HepG2 (cell line): ENCODE data around the gene LRP10. TPM values are rescaled to one million over a fixed set of nuclear protein-coding genes. Genes with fewer than 3 reads are reported as not detected.

ENCODE experiments used
- AGO1 ChIP-seq: fragments of 200-400 bp; formaldehyde crosslinking; IDR thresholded peaks from 2 replicates; pipeline ENCODE4 v1.6.1; 2017; ENCODE audit warnings: mild to moderate bottlenecking, low read depth, low read length, moderate library complexity; ENCODE audit not compliant: poor library complexity, severe bottlenecking
- CREB1 ChIP-seq, 2 experiments: fragments of 450-650 bp in 1 of 2; IDR thresholded peaks; 2 replicates each; pipeline ENCODE4 v1.6.1; 2016 to 2017; ENCODE audit warnings: control low read depth in 1 of 2, mild to moderate bottlenecking in 1 of 2, missing compliant biosample characterization in 1 of 2, missing genetic modification characterization in 1 of 2
- FIP1L1 ChIP-seq: fragments of 200-400 bp; formaldehyde crosslinking; IDR thresholded peaks from 2 replicates; pipeline ENCODE4 v1.6.1; 2018; ENCODE audit warnings: low read depth, mild to moderate bottlenecking, low read length, moderate library complexity, borderline replicate concordance; ENCODE audit not compliant: insufficient read depth
- KAT2B ChIP-seq: fragments of 150-350 bp; IDR thresholded peaks from 2 replicates; pipeline ENCODE4 v1.6.1; 2014; ENCODE audit warnings: low read depth, low read length, borderline replicate concordance
- MED13 ChIP-seq: sonication (generic); formaldehyde crosslinking; IDR thresholded peaks from 2 replicates; pipeline ENCODE4 v1.5.0; 2020; ENCODE audit warnings: missing genetic modification reagents
- MIER2 ChIP-seq: IDR thresholded peaks from 2 replicates; pipeline ENCODE4 v1.6.1; 2016; ENCODE audit warnings: missing biosample characterization, missing genetic modification reagents
- NFKBIZ ChIP-seq: IDR thresholded peaks from 2 replicates; pipeline ENCODE4 v1.6.1; 2018; ENCODE audit warnings: missing genetic modification reagents, missing compliant biosample characterization
- NPAS2 ChIP-seq: sonication (generic); formaldehyde crosslinking; IDR thresholded peaks from 2 replicates; pipeline ENCODE4 v1.8.0; 2022; ENCODE audit warnings: mild to moderate bottlenecking, missing genetic modification reagents, borderline replicate concordance
- SAFB2 ChIP-seq: sonication (generic); formaldehyde crosslinking; IDR thresholded peaks from 2 replicates; pipeline ENCODE4 v1.5.1; 2020; ENCODE audit warnings: missing genetic modification reagents, low read depth, mild to moderate bottlenecking, borderline replicate concordance
- U2AF2 ChIP-seq: fragments of 200-400 bp; formaldehyde crosslinking; IDR thresholded peaks from 2 replicates; pipeline ENCODE4 v1.6.1; 2017; ENCODE audit warnings: low read depth, mild to moderate bottlenecking, low read length
- ZFP91 ChIP-seq: sonication (generic); formaldehyde crosslinking; IDR thresholded peaks from 2 replicates; pipeline ENCODE4 v1.9.0; 2022; ENCODE audit warnings: missing genetic modification reagents, mild to moderate bottlenecking, borderline replicate concordance
- ZNF138 ChIP-seq: sonication (generic); formaldehyde crosslinking; IDR thresholded peaks from 2 replicates; pipeline ENCODE4 v1.5.0; 2020; ENCODE audit warnings: mild to moderate bottlenecking, low read depth, missing genetic modification reagents
- ZNF563 ChIP-seq: sonication (generic); formaldehyde crosslinking; IDR thresholded peaks from 2 replicates; pipeline ENCODE4 v1.8.0; 2022; ENCODE audit warnings: mild to moderate bottlenecking, moderate library complexity, missing genetic modification reagents
- ZNF652 ChIP-seq: IDR thresholded peaks from 2 replicates; pipeline ENCODE4 v1.6.1; 2016; ENCODE audit warnings: low read depth, borderline replicate concordance
- ZNF672 ChIP-seq: sonication (generic); formaldehyde crosslinking; IDR thresholded peaks from 2 replicates; pipeline ENCODE4 v1.8.1; 2022; ENCODE audit warnings: missing genetic modification reagents
- ZNF773 ChIP-seq: sonication (generic); formaldehyde crosslinking; IDR thresholded peaks from 2 replicates; pipeline ENCODE4 v1.4.0; 2020; ENCODE audit warnings: missing genetic modification reagents, borderline replicate concordance
- ZNF883 ChIP-seq: sonication (generic); formaldehyde crosslinking; IDR thresholded peaks from 2 replicates; pipeline ENCODE4 v1.5.1; 2020; ENCODE audit warnings: mild to moderate bottlenecking, missing genetic modification reagents; ENCODE audit errors: not compliant biosample characterization
- polyA plus RNA-seq, 8 experiments: library from polyadenylated mRNA; depleted of rRNA in 3 of 8; stranded (reverse) in 7 of 8; unstranded in 1 of 8; fragments of >200 nt; fragmentation: Illumina TruSeq in 4 of 8; extraction: Trizol in 4 of 8; gene quantifications; 2 replicates each; pipeline versions ENCODE4 v1.2.1 to v1.2.3, GENCODE V29; 2011 to 2016; ENCODE audit warnings: low read depth in 4 of 8, missing spikeins in 1 of 8, mixed read lengths in 1 of 8; ENCODE audit not compliant: insufficient read depth in 1 of 8
- total RNA-seq, 5 experiments: library from RNA; depleted of rRNA; stranded (reverse); fragments of >200 nt; fragmentation: Illumina TruSeq; extraction: Trizol; gene quantifications; 2 replicates each; pipeline ENCODE4 v1.2.3, GENCODE V29; 2016; ENCODE audit warnings: low read depth in 1 of 5
- TF ChIP-seq, protein P1 (sequence below): sonication (generic); formaldehyde crosslinking; IDR thresholded peaks from 2 replicates; pipeline ENCODE4 v1.4.0; 2020; ENCODE audit warnings: missing genetic modification reagents
- TF ChIP-seq, protein P2 (sequence below): sonication (generic); formaldehyde crosslinking; IDR thresholded peaks from 2 replicates; pipeline ENCODE4 v1.4.0; 2020; ENCODE audit warnings: missing genetic modification reagents, borderline replicate concordance

The LRP10 gene
- total and polyA plus RNA-seq, 2 of the 13 experiments (the other 11 are each of a cell fraction or from before 2014, with no cell fraction given), result 16.9 to 45.2 TPM

- TF ChIP-seq, protein P1, sequence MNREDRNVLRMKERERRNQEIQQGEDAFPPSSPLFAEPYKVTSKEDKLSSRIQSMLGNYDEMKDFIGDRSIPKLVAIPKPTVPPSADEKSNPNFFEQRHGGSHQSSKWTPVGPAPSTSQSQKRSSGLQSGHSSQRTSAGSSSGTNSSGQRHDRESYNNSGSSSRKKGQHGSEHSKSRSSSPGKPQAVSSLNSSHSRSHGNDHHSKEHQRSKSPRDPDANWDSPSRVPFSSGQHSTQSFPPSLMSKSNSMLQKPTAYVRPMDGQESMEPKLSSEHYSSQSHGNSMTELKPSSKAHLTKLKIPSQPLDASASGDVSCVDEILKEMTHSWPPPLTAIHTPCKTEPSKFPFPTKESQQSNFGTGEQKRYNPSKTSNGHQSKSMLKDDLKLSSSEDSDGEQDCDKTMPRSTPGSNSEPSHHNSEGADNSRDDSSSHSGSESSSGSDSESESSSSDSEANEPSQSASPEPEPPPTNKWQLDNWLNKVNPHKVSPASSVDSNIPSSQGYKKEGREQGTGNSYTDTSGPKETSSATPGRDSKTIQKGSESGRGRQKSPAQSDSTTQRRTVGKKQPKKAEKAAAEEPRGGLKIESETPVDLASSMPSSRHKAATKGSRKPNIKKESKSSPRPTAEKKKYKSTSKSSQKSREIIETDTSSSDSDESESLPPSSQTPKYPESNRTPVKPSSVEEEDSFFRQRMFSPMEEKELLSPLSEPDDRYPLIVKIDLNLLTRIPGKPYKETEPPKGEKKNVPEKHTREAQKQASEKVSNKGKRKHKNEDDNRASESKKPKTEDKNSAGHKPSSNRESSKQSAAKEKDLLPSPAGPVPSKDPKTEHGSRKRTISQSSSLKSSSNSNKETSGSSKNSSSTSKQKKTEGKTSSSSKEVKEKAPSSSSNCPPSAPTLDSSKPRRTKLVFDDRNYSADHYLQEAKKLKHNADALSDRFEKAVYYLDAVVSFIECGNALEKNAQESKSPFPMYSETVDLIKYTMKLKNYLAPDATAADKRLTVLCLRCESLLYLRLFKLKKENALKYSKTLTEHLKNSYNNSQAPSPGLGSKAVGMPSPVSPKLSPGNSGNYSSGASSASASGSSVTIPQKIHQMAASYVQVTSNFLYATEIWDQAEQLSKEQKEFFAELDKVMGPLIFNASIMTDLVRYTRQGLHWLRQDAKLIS (CRISPR knock-in tag), result no peak
- TF ChIP-seq U2AF2 (no peak), CREB1 (IDR thresholded peaks at IDR 0.05) (no peak), CREB1 (CRISPR knock-in tag; IDR thresholded peaks at IDR 0.05) (no peak), ZFP91 (no peak; the same call in 1 of the 2 replicates), NPAS2 (CRISPR knock-in tag) (no peak), ZNF773 (CRISPR knock-in tag) (peak; percentile 34; the same call in 1 of the 2 replicates), KAT2B (no peak), ZNF652 (no peak), AGO1 (peak; percentile 59), ZNF883 (CRISPR knock-in tag) (peak; percentile 91), MED13 (0 out of 2 replicates have a peak, but pooled peaks have one; percentile 36), MIER2 (CRISPR knock-in tag) (no peak), NFKBIZ (CRISPR knock-in tag) (no peak), ZNF138 (peak; percentile 53), ZNF672 (CRISPR knock-in tag) (no peak), FIP1L1 (no peak), ZNF563 (CRISPR knock-in tag) (peak; percentile 92), SAFB2 (CRISPR knock-in tag) (no peak)
- TF ChIP-seq, protein P2, sequence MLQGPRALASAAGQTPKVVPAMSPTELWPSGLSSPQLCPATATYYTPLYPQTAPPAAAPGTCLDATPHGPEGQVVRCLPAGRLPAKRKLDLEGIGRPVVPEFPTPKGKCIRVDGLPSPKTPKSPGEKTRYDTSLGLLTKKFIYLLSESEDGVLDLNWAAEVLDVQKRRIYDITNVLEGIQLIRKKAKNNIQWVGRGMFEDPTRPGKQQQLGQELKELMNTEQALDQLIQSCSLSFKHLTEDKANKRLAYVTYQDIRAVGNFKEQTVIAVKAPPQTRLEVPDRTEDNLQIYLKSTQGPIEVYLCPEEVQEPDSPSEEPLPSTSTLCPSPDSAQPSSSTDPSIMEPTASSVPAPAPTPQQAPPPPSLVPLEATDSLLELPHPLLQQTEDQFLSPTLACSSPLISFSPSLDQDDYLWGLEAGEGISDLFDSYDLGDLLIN (CRISPR knock-in tag), result no peak
These were observed 34.3 kb upstream of the LRP10 start (continued) for GRCh38 chr14:22837114-22837749.
